GM10266 (cell line): ENCODE results near the gene MID2.
A peak's percentile ranks its signal among the peaks of the same experiment; 100 is the strongest.

Experiments
- DNase-seq: peaks from one replicate; pipeline ENCODE4 v3.0.0; 2012; ENCODE audit errors: extremely low spot score
- TF ChIP-seq, protein P1 (sequence below): IDR thresholded peaks from 2 replicates; pipeline ENCODE4 v1.5.1; 2012; ENCODE audit warnings: mild to moderate bottlenecking, low read depth; ENCODE audit not compliant: control insufficient read depth, insufficient read depth; ENCODE audit errors: missing control alignments

MID2 gene, protein sequence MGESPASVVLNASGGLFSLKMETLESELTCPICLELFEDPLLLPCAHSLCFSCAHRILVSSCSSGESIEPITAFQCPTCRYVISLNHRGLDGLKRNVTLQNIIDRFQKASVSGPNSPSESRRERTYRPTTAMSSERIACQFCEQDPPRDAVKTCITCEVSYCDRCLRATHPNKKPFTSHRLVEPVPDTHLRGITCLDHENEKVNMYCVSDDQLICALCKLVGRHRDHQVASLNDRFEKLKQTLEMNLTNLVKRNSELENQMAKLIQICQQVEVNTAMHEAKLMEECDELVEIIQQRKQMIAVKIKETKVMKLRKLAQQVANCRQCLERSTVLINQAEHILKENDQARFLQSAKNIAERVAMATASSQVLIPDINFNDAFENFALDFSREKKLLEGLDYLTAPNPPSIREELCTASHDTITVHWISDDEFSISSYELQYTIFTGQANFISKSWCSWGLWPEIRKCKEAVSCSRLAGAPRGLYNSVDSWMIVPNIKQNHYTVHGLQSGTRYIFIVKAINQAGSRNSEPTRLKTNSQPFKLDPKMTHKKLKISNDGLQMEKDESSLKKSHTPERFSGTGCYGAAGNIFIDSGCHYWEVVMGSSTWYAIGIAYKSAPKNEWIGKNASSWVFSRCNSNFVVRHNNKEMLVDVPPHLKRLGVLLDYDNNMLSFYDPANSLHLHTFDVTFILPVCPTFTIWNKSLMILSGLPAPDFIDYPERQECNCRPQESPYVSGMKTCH

DNA sequence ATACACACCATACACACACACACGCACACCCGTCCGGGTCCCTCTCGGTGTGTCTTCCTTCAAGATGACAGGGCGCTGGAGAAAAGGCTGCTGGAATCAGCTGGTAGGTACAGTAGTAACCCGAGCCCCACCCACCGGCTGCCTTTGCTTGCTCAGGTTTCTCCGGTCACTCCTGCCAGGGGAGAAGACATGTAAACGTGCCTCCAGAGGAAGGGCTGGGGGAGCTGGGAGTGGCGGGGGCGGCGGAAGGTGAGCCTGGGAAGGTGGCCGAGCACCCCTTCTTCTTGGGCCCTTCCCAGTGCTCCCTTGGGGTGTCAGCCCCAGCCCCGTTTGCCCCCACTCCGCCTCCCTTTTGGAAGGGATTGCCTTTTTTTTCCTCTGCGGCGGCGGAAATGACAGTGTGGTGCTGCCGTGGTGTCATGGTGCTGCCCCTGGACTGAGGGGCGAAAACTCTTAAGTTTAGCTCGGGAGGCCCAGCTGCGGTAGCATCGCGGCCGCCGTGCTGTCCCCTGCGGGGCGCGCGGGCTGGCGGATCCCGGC is at the start of gene MID2:
Gene MID2, plus strand, starts transcription at position 169 of the 540 bp plus-strand sequence. CDS start 561 bp downstream, outside the sequence.
- DNase-seq: peak; percentile 14
- TF ChIP-seq, protein P1, sequence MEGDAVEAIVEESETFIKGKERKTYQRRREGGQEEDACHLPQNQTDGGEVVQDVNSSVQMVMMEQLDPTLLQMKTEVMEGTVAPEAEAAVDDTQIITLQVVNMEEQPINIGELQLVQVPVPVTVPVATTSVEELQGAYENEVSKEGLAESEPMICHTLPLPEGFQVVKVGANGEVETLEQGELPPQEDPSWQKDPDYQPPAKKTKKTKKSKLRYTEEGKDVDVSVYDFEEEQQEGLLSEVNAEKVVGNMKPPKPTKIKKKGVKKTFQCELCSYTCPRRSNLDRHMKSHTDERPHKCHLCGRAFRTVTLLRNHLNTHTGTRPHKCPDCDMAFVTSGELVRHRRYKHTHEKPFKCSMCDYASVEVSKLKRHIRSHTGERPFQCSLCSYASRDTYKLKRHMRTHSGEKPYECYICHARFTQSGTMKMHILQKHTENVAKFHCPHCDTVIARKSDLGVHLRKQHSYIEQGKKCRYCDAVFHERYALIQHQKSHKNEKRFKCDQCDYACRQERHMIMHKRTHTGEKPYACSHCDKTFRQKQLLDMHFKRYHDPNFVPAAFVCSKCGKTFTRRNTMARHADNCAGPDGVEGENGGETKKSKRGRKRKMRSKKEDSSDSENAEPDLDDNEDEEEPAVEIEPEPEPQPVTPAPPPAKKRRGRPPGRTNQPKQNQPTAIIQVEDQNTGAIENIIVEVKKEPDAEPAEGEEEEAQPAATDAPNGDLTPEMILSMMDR: no peak

DNA sequence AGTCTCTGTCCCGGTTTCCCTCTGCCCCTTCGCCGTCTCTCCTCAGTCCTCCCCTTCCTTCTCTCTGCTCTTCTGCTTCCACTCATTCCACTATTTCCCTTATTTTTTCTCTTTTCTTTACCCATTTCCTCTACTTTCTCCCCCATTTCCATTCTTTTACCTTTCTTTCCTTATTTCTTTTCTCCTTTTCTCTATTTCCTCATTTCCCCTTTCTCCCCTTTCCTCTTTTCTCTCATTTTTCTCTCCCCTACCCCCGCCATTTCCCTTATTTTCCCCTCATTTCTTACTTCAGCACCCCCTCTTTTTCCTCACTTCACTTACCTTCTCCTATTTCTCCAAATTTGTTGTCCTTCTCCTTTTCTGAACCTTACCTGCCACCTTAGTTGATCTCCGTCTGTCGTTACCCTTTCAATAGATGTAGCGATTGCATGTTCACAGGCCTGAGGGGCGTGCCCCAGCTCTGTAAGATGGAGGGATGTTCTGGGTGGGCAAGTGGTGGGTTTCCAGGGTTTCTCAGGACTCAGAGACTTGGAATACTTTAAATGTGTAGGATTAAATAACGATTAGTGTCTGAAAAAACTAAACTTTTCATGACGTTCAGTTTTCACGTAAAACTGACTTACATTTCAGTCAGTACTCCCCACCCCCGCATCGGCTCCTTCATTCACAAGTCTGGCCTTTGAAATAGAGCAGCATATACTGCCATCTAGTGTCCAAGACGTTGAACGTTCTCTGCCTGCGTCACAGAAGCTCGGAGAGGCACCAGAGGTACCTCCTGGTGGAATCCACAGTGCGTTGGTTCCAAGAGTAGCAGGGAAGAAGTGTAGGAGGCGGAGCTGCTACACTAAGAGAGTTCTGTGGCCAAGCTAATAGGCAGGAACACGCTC is 48.8 kb upstream of the MID2 start:
- TF ChIP-seq, protein P1: peak; percentile 56

DNA sequence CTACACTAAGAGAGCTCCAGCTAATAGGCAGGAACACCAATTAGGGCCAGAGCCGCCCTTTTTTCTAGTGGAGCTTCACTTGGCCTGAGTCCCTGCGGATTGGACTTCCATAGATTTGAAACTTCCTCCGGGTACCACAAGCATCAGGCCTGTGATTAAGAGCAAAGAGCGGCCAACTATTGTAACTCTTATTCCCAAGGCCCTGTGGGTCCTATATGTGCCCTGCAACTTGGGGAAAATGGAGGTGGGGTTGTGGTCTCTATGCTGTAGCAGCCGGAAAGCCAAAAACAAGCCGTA is 48.2 kb upstream of the MID2 start, which contains the start of gene NCBP2L:
Gene NCBP2L, plus strand, starts transcription at position 198 of the 297 bp plus-strand sequence. CDS start 16,488 bp downstream, outside the sequence.
- TF ChIP-seq, protein P1: no peak
- DNase-seq: no peak

More for the DNA sequence above, 48.8 kb upstream of the MID2 start:
- peak; percentile 73 for DNase-seq

DNA sequence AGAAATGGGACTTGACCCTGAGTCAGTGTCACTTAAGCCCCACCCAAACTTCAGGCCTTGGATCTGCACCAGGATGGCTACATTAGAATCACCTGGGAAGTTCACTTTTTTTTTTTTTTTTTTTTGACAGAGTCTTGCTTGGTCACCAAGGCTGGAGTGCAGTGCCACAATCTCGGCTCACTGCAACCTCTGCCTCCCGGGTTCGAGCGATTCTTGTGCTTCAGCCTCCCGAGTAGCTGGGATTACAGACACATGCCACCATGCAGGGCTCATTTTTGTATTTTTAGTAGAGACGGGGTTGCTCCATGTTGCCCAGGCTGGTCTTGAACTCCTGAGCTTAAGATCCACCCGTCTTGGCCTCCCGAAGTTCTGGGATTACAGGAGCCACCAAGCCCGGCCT is 45.1 kb upstream of the MID2 start:
- TF ChIP-seq, protein P1: no peak
- DNase-seq: no peak

DNA sequence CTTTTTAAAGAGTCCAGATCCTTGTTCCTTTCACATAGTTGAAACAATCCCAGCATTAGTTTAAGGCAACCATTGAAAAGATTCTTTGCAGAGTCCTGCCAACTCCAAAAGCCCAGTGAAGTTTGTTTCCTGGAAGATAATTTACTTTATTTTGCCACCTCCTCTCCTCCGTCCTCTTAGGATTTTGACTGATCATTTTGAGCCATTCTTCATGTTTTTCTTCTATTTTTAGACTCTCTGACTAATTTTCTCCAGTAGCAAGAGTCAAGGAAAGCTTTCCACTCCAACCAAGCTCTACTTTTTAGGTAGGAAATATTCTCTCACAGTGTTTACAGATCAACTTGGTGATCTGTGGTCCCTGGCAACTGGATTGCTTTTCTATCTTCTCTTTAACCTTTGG is 37.8 kb upstream of the MID2 start:
- TF ChIP-seq, protein P1: no peak
- DNase-seq: no peak

DNA sequence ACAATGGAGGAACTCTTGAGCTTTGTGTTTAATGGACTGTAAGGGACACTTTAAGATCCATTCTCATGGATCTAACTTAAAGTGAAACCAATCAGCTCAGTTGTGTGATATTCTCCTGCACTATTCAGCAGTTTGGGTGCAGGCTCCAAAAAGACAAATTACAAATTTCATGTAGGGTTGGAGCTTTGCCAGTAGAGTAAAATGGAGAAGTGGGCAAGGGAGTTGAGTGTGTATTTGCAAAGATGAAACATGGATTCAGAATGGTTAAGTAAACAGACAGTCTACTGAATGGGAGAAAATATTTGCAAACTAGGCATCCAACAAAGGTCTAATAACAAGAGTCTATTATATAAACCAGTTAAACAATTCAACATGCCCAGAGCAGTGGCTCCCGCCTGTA is 21.2 kb upstream of the MID2 start:
- TF ChIP-seq, protein P1: no peak
- no peak for DNase-seq
